Bone marrow (tissue), 2 donors: Measurements from ENCODE around the gene HP.
A peak's percentile ranks its signal among the peaks of the same experiment; 100 is the strongest.
"Not testable (repeated sequence)": the region's sequence is repeated elsewhere in the genome, so short reads cannot be mapped to it uniquely, and the experiment has no call there.

Source experiments
- DNase-seq, 2 donors: peaks; one replicate each; lab custom pipeline; 2025; lab: John Stamatoyannopoulos, UW

HP gene

DNA sequence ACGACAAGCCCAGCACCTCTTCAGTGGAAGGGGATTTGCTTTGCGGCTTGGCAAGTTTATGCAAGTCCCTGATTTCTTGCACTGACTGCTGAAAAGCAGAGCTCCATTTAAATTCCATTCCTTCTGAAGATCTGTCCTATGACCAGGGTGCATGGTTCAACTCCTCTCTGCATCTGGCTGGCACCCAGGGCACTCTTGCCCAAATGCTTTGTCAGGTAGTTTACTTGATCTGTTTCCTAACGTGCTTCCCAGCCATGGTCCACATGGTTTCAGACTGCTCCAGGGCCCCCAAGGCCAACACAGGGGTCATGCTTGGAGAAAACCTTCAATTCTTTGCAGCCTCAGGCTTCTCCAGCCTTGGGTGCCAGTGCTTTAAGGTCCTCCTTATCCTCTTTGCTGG is 11.2 kb upstream of the HP start:
- DNase-seq: no peak

DNA sequence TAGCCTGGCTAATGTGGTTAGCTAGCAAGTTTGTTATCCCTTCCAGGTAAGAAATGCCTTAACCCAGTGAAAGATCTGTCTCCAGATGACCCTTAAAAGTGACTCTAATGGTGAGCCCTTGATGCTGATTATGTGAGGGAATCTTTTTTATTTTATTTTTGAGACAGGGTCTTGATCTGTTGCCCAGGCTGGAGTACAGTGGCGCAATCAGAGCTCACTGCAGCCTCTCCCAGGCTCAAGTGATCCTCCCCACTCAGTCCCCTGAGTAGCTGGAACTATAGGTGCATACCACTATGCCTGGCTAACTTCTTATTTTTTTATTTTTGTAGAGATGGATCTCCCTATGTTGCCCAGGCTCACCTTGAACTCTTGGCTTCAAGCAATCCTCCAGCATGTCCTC is 10.8 kb upstream of the HP start:
- no peak for DNase-seq

DNA sequence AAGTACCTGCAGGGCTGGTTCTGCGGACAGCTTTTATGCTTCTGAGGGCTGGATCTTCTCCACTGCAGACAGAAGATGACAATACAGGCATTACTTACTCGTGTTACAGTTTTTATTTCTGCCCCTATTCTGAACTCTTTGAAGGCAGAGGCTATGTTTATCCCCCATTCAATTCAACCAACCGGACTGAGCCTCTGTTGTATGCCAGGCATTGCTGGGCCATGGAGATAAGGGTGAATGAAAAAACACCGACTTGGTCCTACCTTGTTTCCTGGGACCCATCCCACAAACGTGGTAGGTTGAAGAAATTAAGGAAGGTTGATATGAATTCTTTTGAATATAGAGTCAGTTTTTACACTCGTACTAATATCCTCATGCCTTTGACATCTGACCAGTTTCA is 10.0 kb upstream of the HP start:
- no peak for DNase-seq

DNA sequence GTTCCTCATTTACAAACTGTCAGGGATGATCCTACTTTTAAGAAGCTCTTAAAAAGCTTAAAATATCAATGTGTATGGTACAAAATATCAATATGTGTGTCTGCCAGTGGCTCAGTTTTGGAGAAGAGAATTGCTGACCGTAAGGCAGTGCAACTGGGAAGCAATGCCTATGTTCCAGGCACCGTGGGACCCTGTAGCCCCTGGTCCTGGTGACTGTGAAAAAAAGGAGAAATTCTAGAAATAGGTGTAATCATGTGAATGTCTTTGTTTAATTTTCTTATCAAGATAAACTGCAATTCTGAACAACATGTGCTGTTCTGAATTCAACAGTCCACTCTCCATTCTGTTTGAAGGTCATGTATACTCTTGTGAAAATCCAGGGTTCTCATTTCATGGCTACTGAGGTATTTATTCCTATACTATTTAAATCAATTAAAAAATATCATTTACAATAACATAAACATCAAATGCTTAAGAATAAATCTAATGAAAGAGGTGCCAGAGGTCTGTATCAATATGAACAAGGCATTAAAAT is 9.4 kb upstream of the HP start:
- no peak for DNase-seq

DNA sequence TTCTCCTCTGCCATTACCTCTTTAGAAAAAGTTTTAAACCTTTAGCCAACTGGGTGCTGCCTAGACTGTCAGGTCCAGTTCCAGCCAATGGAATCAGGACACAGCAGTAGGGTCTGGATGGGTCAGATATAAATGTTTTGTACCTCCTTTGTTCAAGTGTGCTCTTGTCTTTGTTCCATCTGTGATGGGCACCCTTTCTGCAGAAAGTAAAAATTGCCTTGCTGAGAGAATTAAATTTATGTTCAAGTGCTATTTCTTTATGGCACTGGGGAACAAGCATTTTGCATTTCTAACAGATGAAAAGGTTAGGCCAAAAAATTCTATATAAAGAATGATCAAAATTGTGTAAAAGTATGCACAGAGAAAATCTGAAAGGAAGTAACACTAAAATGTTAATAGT is 5.2 kb upstream of the HP start:
- no peak for DNase-seq

DNA sequence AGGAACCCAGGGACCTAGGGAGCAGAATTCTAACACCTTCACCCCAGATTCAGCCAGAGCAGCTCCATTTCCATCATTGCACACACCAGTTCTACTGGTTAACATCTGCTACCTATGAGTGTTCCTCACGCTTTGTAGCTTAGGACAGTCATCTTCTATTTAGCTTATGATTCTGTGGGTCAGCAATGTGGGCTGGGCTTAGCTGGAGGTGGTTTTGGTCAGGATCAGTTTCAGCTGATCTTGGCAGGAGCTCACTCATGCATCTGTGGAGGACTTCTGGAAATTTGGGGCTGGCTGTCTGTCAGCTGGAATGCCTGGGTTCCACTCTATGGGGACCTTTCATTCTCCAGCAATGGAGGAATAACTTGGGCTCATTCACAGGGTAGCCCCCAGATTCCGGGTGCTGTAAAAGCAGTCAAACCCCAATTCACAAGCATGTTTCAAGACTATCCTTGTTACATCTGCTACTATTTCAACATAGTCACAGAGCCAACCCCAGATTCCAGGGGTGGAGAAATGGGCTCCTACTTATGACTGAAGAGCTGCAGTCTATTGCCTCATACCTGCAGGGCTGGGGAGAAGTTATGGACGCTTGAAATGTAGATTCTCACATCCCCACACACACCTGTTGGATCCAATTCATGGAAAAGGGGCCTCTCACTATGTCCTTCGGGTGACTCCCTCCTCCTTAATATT is 3.4 kb upstream of the HP start:
- DNase-seq: no peak

DNA sequence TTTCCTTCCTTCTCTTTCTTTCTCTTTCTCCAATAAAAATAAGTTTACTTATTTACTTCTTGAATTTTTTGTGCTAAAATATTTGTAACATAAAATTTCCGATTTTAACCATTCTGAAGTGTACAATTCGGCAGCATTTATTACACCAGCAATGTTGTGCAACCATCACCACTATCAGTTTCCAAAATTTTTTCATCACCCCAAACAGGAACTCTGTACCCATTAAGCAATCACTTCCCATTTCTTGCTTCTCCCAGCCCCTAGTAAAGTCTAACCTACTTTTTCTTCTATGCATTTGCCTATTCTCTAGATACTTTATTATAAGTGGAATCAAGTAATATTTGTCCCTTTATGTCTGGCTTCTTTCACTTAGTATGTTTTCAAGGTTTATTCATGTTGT is 2.5 kb upstream of the HP start:
- peak in 1 of 2 donors; percentile 3 for DNase-seq

DNA sequence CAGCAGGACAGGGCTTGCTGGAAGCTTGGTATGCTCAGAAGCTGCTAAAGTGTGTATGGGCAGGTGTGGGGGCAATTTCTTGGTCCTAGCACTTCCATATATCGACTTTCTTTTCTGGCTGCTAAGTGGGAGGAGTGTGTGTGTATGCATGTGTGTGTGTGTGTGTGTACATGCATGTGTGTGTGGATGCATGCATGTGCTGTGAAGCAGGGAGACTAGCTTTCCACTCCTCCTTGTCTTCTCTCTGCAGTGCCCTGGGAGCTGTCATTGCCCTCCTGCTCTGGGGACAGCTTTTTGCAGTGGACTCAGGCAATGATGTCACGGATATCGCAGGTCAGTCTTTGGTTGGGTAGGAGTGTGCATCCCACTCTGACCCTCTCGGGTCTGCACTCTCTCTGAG is 1.6 kb downstream of the HP start:
- DNase-seq: no peak

DNA sequence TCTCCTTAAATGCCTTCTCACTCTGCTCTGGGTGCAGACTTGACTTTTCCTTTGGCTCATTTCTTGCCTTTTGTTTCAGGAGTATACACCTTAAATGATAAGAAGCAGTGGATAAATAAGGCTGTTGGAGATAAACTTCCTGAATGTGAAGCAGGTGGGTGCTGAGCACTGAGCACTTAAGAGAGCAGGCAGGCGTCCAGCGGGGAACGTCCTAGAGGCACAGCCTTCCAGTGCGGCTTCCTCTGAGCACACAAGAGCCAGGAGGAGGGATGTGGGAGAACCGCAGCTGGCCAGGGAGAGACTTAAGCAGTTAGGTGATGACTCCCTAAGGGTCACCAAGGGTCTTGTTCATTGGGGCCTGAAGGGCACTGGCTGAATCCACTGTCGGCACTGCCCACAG is 3.0 kb downstream of the HP start:
- DNase-seq: not testable (repeated sequence)

DNA sequence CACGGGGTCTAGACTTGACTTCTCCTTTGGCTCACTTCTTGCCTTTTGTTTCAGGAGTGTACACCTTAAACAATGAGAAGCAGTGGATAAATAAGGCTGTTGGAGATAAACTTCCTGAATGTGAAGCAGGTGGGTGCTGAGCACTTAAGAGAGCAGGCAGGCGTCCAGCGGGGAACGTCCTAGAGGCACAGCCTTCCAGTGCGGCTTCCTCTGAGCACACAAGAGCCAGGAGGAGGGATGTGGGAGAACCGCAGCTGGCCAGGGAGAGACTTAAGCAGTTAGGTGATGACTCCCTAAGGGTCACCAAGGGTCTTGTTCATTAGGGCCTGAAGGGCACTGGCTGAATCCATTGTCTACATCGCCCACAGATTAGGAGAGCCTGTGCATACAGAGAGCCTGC is 4.8 kb downstream of the HP start:
- not testable (repeated sequence) for DNase-seq

DNA sequence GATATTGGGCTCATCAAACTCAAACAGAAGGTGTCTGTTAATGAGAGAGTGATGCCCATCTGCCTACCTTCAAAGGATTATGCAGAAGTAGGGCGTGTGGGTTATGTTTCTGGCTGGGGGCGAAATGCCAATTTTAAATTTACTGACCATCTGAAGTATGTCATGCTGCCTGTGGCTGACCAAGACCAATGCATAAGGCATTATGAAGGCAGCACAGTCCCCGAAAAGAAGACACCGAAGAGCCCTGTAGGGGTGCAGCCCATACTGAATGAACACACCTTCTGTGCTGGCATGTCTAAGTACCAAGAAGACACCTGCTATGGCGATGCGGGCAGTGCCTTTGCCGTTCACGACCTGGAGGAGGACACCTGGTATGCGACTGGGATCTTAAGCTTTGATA is 6.1 kb downstream of the HP start:
- no peak for DNase-seq

DNA sequence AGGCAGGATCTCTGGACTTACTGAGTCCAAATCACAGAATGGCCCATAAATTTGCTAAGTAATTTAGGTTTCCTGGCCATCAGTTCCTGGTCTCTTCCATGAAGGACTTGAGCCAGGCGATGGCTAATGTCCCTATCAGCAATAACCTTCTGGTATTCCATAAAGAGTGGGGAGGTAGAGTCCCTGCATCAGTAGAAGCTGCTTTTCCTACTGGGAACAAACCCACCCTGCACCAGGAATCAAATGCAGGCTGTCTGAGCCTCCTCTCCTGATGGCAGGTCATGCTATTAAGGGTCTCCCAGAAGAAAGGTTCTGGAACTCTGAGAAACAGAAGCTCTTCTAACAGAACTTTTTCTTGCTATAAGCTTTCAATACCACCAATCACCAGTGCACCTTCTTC is 7.3 kb downstream of the HP start:
- no peak for DNase-seq

DNA sequence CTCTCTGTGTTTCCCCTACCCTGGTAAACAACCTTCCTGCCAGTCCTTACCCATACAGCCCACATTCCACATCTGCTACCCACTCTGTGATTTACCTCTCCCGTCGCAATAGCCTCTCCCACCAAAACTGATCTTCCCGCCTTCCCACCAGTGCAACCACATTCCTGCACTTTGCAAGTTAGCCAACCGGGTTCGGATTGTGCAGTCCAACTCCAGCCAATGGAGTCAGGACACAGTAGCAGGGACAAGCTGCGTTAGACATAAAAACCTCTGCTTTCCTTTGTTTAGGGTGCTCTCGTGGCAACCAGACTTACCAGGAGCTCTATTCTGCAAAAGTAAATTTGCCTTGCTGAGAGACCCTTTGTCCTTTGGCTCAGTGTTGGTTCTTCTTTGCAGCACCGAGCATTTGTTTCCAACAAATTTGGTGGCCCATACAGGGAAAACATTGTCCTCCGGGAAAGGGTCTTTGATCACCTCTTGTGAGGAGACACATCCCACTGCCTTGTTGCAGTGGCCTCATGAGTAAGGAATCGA is 10.1 kb downstream of the HP start:
- DNase-seq: no peak

DNA sequence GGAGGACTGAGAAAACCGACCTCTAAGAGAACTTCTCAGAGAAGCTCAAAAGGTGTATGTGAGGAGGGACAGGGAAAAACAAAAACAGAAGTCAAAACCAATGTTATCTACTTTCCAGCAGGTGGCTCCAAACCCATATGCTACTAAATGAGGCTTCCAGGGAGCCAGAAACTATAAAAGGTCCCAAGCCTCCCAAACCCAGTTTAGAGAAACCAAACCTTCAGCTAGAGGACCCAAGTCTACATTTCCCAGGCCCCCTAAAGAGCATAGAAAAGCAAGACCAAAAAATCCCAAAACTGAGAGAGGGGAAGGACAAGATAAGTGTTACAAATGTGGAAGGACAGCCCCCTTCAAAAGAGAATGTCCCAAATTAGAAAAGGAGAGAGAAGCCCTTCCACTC is 12.4 kb downstream of the HP start:
- DNase-seq: peak in 1 of 2 donors; percentile 27

DNA sequence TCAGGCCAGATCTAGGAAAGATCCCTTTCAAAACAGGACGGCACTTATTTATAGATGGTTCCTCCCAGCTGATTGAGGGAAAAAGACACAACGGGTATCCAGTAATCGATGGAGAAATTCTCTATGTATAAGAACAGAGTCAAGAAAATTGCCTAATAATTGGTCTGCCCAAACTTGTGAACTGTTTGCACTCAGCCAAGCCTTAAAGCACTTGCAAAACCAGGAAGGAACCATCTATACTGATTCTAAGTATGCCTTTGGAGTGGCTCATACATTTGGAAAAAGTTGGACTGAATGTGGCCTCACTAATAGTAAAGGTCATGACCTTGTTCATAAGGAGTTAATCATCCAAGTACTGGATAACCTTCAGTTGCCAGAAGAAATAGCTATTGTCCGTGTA is 14.6 kb downstream of the HP start:
- no peak for DNase-seq

DNA sequence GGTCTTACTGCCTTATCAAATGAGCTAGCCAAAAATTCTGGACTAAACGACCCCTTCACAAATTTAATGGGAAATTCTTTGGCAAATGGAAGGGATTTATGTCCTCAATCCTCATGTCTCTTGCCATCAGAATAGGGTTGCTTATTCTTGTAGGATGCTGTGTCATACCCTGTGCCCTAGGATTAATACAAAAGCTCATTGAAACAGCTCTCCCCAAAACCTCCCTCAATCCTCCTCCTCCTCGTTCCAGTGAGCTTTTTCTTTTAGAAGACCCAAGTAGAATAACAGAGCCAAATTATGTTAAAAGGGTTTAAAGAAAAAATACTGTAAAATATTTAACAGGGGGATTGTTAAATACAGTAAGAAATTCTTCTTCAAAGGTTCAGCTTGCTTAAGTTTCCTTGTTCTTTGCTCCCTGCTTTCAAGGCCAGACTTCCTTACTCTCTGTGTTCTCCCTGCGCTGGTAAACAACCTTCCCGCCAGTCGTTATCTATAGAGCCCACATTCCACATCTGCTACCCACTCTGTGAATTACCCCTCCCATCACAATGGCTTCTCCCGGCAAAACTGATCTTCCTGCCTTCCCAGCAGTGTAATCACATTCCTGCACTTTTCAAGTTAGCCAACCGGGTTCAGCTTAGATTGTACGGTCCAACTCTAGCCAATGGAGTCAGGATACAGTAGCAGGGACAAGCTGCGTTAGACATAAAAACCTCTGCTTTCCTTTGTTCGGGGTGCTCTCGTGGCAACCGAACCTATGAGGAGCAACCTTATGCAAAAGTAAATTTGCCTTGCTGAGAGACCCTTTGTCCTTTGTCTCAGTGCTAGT is 18.4 kb downstream of the HP start:
- DNase-seq: no peak

DNA sequence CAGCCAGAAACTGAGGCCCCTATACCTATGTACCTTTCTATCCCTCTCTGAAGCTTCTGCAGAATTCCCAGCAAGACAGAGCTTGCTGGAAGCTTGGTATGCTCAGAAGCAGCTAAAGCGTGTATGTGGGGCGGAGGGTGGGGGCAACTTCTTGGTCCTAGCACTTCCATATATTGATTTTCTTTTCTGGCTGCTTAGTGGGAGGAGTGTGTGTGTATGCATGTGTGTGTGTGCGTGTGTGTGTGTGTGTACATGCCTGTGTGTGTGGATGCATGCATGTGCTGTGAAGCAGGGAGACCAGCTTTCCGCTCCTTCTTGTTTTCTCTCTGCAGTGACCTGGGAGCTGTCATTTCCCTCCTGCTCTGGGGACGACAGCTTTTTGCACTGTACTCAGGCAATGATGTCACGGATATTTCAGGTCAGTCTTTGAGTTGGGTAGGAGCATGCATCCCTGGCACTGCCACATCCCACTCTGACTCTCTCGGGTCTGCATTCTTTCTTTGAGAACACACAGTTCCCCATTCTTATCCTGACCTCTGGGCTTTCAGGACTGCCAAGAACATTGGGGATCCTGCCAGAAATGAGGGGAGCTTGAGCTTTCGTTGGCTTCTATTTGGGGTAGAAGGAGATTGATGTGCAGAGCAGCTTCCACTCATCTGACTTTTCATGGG is 19.4 kb downstream of the HP start:
- DNase-seq: no peak

DNA sequence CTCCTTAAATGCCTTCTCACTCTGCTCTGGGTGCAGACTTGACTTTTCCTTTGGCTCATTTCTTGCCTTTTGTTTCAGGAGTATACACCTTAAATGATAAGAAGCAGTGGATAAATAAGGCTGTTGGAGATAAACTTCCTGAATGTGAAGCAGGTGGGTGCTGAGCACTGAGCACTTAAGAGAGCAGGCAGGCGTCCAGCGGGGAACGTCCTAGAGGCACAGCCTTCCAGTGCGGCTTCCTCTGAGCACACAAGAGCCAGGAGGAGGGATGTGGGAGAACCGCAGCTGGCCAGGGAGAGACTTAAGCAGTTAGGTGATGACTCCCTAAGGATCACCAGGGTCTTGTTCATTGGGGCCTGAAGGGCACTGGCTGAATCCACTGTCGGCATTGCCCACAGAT is 20.8 kb downstream of the HP start:
- DNase-seq: not testable (repeated sequence)

DNA sequence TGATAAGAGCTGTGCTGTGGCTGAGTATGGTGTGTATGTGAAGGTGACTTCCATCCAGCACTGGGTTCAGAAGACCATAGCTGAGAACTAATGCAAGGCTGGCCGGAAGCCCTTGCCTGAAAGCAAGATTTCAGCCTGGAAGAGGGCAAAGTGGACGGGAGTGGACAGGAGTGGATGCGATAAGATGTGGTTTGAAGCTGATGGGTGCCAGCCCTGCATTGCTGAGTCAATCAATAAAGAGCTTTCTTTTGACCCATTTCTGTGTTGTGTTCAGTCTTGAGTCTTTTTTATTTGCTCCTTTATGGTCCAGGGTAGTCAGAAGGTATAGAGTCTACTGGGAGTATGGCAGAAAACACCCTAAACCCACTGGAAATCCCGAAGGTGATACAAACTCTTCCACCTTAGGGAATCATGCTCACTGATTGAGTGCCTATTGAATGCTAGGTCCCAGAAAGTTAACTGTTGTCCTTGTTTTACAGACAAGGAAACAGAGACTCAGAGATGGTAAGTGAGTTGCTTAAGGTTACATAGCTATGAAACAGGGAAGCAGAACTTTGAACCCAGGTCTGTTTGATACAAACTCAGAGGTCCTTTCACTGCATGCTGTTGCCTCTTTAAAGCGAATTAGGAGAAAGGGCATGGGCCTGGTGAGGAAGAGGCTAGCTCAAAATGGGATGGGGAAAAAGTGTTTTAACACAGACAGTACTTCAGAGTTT is 22.8 kb downstream of the HP start:
- DNase-seq: not testable (repeated sequence)

DNA sequence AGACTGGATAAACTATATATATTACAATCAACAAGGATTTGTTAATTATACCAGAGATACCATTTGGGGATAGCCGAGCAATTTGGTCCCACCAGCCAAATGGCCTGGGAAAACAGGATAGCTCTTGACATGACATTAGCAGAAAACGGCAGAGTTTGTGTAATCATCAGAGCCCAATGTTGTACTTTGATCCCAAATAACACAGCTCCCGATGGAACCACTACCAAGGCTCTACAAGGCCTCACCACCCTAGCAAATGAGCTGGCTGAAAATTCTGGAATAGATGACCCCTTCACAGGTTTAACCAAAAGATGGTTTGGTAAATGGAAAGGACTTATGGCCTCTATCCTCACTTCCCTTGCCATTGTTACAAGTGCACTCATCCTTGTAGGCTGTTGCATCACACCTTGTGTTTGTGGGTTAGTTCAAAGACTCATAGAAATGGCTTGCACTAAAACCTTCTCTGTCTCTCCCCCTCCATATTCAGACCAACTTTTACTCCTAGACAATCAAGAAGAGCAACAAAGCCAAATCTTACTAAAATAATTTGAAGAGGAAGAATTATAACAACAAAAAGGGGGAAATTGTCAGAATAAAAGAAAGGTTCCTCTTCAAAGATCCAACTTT is 29.6 kb downstream of the HP start:
- DNase-seq: no peak

DNA sequence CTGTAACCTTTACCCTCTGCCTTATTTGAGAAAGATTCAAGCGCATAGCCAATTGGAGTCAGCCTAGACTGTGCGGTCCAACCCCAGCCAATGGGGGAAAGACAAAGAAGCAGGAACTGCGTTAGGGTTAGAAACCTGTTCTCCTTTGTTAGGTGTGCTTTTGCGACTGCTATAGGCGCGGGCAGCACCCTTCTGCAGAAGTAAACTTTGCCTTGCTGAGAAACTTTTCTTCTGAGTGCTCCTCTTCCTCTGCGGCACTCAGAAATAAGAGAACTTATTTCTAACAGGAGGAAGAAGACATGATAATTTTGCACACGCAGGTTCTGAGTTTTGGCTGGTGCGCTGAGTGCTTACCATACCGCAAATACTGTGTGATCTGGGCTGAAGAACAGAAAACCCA is 30.1 kb downstream of the HP start:
- no peak for DNase-seq

DNA sequence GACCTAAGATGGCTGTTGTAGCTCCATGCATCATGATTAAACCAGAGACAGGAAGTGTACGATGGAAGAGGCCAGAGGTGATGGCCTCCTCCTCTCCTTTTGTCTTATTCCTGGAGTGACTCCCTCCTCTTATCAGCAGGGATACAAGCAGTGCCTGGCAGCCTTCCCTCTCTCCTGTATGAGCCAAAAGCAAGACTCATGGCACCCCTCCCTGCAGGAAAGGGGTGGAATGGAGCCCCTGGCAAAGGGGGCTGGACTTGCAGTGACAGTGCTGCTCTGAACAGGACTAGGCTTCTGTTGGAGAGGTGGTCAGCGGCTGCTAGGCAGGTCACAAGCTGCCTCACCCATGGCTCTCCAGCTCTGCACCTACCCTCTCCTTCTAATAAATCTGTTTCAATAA is 30.7 kb downstream of the HP start:
- no peak for DNase-seq
